SK-N-SH treated with all-trans-retinoic acid at 6 μM for 48 hours (cell line): Measurements from ENCODE around the gene ACP3.
"Not testable (repeated sequence)": the region's sequence is repeated elsewhere in the genome, so short reads cannot be mapped to it uniquely, and the experiment has no call there.

ENCODE experiments used
- ATAC-seq: fragments of 200-7000 bp; cut with Tn5 transposase; 3 replicates; pipeline ENCODE4 v1.9.1; 2020; ENCODE audit warnings: mild to moderate bottlenecking, moderate library complexity
- ARNTL ChIP-seq: fragments of 450-650 bp; formaldehyde crosslinking; IDR thresholded peaks from 2 replicates; pipeline ENCODE4 v1.5.0; 2020; ENCODE audit warnings: low read depth, mild to moderate bottlenecking, moderate library complexity, borderline replicate concordance
- BACH2 ChIP-seq: fragments of 250-450 bp; sonication (Bioruptor Pico); IDR thresholded peaks from 2 replicates; pipeline ENCODE4 v1.9.0; 2021; ENCODE audit warnings: mild to moderate bottlenecking, borderline replicate concordance
- CREB5 ChIP-seq: fragments of 250-450 bp; sonication (Bioruptor Pico); IDR thresholded peaks from 2 replicates; pipeline ENCODE4 v1.5.1; 2020; ENCODE audit warnings: low read depth, mild to moderate bottlenecking, moderate library complexity
- CSDC2 ChIP-seq: fragments of 250-450 bp; sonication (Bioruptor Pico); IDR thresholded peaks from 2 replicates; pipeline ENCODE4 v1.5.0; 2020; ENCODE audit warnings: mild to moderate bottlenecking, moderate library complexity
- ESRRG ChIP-seq: fragments of 250-450 bp; sonication (Bioruptor Pico); IDR thresholded peaks from 2 replicates; pipeline ENCODE4 v1.6.1; 2021; ENCODE audit warnings: mild to moderate bottlenecking
- ISL1 ChIP-seq: fragments of 250-450 bp; sonication (Bioruptor Pico); IDR thresholded peaks from 2 replicates; pipeline ENCODE4 v2.1.2; 2022; ENCODE audit warnings: mild to moderate bottlenecking, moderate library complexity
- OSR1 ChIP-seq: fragments of 250-450 bp; sonication (Bioruptor Pico); IDR thresholded peaks from 2 replicates; pipeline ENCODE4 v1.8.0; 2022; ENCODE audit warnings: moderate library complexity, mild to moderate bottlenecking, inconsistent platforms
- PATZ1 ChIP-seq: fragments of 250-450 bp; sonication (Bioruptor Pico); IDR thresholded peaks from 2 replicates; pipeline ENCODE4 v1.8.0; 2020; ENCODE audit warnings: mild to moderate bottlenecking, moderate library complexity, borderline replicate concordance
- POU6F1 ChIP-seq: fragments of 250-450 bp; sonication (Bioruptor Pico); IDR thresholded peaks from 2 replicates; pipeline ENCODE4 v1.8.0; 2021; ENCODE audit warnings: low read depth, mild to moderate bottlenecking, moderate library complexity, borderline replicate concordance
- PPARA ChIP-seq: fragments of 250-450 bp; sonication (Bioruptor Pico); IDR thresholded peaks from 2 replicates; pipeline ENCODE4 v1.5.0; 2020; ENCODE audit warnings: mild to moderate bottlenecking, borderline replicate concordance
- RARB ChIP-seq: fragments of 250-450 bp; sonication (Bioruptor Pico); IDR thresholded peaks from 2 replicates; pipeline ENCODE4 v1.8.0; 2021; ENCODE audit warnings: mild to moderate bottlenecking, moderate library complexity
- TCF4 ChIP-seq: fragments of 250-450 bp; sonication (Bioruptor Pico); IDR thresholded peaks from 2 replicates; pipeline ENCODE4 v1.8.0; 2021; ENCODE audit warnings: mild to moderate bottlenecking, moderate library complexity, borderline replicate concordance
- TOX ChIP-seq: fragments of 250-450 bp; sonication (Bioruptor Pico); IDR thresholded peaks from 2 replicates; pipeline ENCODE4 v1.8.0; 2021; ENCODE audit warnings: mild to moderate bottlenecking, moderate library complexity, borderline replicate concordance
- TSHZ2 ChIP-seq: fragments of 250-450 bp; sonication (Bioruptor Pico); IDR thresholded peaks from 2 replicates; pipeline ENCODE4 v1.5.0; 2020; ENCODE audit warnings: mild to moderate bottlenecking, moderate library complexity
- ZFP30 ChIP-seq: fragments of 450-650 bp; formaldehyde crosslinking; IDR thresholded peaks from 2 replicates; pipeline ENCODE4 v1.5.0; 2022; ENCODE audit warnings: mild to moderate bottlenecking, moderate library complexity
- ZNF565 ChIP-seq: fragments of 450-650 bp; formaldehyde crosslinking; conservative IDR thresholded peaks from 2 replicates; pipeline ENCODE4 v1.5.0; 2020; ENCODE audit warnings: low read depth, mild to moderate bottlenecking, moderate library complexity
- ZNF70 ChIP-seq: fragments of 450-650 bp; formaldehyde crosslinking; IDR thresholded peaks from 2 replicates; pipeline ENCODE4 v1.5.0; 2020; ENCODE audit warnings: mild to moderate bottlenecking, moderate library complexity

Gene ACP3

GRCh38 chr3:132381348-132381944 lies 64.2 kb downstream of the ACP3 start (continued):
- TF ChIP-seq TCF4 (CRISPR knock-in tag), result no peak
- TF ChIP-seq CREB5 (CRISPR knock-in tag), result no peak
- TF ChIP-seq BACH2 (CRISPR knock-in tag), result no peak

DNA sequence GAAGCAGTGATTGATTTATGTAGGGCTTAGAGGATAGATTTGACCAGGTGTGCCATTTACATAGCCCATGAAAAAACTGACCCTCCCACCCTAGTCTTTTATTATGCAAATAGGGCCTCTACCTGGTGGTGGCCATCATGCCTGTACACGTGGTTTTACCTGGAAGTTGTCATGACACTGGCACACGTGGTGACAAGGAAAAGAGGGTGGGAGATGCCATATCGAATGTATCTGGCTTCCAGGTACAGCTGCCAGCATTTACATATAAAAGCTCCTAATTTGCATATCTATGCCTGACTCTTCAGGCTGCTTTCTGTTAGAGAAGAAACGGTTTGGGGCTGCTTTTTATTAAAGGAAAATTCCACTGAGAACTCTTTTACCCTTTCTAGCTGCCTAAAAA lies 65.1 kb downstream of the ACP3 start:
- ATAC-seq, result no peak
- TF ChIP-seq ARNTL (CRISPR knock-in tag), result no peak
- no peak for TF ChIP-seq TCF4 (CRISPR knock-in tag)
- TF ChIP-seq PPARA, result no peak
- no peak for TF ChIP-seq ESRRG

DNA sequence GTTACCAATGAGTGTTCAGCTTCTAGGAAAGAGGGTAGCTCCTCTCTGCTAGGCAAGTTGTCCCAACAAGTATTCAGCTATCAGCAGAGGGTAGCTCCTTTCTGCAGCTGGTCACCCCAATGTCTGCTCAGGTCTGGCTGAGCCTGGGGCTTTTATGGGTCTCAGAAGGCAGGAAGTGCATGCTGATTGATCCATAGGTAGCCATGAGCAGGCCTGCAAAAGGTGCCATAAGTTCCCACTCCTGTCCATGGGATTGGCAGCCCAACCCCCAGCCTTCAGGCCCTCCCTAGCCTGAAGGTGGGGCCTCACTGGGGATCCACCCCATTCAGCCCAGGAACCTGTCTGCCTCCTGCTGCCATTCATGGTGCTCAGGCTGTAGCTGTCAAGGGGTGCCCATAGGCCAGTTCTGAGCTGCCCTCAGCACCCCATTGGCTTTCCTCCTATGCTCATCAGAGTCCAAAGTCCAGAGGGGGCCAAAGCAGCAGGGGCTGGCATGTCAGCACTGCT lies 65.5 kb downstream of the ACP3 start:
- TF ChIP-seq ISL1 (CRISPR knock-in tag), result no peak
- no peak for TF ChIP-seq ZFP30 (CRISPR knock-in tag)
- no peak for TF ChIP-seq CREB5 (CRISPR knock-in tag)
- TF ChIP-seq RARB (CRISPR knock-in tag), result no peak
- no peak for TF ChIP-seq TOX
- TF ChIP-seq TSHZ2, result no peak
- no peak for TF ChIP-seq PATZ1 (CRISPR knock-in tag)
- no peak for TF ChIP-seq TCF4 (CRISPR knock-in tag)
- no peak for TF ChIP-seq CSDC2 (CRISPR knock-in tag)
- no peak for TF ChIP-seq ARNTL (CRISPR knock-in tag)
- no peak for TF ChIP-seq POU6F1 (CRISPR knock-in tag)
- no peak for TF ChIP-seq OSR1 (CRISPR knock-in tag)
- no peak for TF ChIP-seq ZNF565 (CRISPR knock-in tag)
- no peak for ATAC-seq

DNA sequence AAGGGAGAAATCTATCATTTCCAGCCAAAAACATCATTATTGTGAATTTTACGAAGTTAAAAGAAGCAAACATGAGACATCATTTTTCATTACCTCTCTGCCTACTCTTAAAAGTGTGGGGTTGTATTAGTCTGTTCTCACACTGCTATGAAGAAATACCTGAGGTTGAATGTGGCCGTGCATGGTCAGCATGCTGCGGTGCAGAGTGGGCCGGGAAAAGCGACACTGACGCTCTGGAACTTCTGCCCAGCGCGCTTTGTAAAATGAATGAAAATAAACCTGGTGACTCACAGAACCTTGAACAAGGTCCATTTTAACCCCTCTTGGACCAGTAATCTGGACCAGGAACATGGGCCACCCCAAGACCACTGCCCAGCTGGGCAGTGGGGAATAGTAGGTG lies 69.1 kb downstream of the ACP3 start:
- ATAC-seq, result no peak
- TF ChIP-seq ZNF70 (CRISPR knock-in tag), result no peak
- TF ChIP-seq ZNF565 (CRISPR knock-in tag), result no peak
- no peak for TF ChIP-seq ISL1 (CRISPR knock-in tag)

GRCh38 chr3:132392675-132393074 lies 75.5 kb downstream of the ACP3 start:
- not testable (repeated sequence) for ATAC-seq
